ENCODE results near the gene PSPN.
A peak's percentile ranks its signal among the peaks of the same experiment; 100 is the strongest.

PSPN gene, protein sequence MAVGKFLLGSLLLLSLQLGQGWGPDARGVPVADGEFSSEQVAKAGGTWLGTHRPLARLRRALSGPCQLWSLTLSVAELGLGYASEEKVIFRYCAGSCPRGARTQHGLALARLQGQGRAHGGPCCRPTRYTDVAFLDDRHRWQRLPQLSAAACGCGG

DNA sequence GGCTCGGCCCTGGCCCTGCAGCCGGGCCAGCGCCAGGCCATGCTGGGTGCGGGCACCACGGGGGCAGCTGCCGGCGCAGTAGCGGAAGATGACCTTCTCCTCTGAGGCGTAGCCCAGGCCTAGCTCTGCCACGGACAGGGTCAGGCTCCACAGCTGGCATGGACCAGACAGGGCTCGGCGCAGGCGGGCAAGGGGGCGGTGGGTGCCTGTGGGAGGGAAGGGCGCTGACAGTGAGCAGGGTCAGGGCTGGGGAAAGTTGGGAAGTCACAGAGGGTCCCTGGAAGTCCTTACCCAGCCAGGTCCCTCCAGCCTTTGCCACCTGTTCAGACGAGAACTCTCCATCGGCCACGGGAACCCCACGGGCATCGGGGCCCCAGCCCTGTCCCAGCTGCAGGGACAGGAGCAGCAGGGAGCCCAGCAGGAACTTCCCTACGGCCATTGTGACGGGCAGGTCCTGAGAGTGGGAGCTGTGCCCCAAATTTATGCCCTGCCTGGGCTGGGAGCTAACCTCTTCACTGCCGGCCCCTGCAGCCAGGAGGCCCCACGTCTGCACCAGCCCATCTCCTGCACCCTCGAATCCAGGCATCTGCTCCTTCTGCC is at the start of gene PSPN:
TSS of gene PSPN (minus strand) at position 523 of the 600 bp plus-strand sequence. CDS start at position 439, 84 bp downstream.
- no peak for DNase-seq

DNA sequence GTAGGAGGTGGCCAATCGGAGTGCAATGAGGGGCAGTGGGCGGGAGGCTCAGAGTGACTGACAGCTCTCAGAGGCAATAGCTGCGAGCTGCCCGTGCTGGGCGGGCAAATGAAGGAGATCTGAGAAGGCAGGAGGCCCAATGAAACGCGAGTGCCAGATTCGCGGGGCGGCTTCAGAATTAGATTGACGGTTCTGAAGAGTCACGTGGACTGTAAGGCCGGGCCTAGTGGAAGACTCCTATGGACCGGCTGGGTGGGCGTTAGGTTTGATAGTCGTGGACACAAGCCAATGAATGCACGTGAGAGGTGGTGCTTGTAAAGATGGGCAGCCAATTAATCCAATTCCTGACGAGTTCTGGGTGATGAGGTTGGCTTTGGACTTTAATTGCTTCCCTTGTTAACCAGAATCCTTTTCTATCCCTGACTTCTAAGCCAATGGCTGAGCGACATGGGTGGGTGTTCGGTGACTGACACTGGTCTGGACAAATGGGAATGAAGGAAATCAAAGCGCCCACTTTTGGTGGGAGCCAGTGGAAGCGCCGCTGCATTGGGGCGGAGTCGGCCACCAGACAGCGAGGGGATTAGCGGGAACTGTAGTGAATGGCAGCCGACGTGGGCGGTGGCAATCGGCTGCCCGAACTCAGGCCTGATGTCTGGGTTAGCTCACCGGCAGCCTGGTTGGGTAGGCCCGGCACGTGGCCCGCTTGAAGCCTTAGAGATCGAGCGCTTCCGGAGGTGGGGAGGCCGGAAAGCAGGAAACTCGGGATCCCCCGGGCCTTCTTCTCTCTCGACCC is 49.4 kb upstream of the PSPN start:
- DNase-seq = peak; percentile 100

- DNase-seq = peak in 1 of 2 donors; percentile 22
These were observed 48.6 kb upstream of the PSPN start, which contains the start of gene KHSRP for GRCh38 chr19:6424195-6424938. Gene KHSRP (minus strand): TSS chr19:6424811. CDS start chr19:6424701, 110 bp downstream.

DNA sequence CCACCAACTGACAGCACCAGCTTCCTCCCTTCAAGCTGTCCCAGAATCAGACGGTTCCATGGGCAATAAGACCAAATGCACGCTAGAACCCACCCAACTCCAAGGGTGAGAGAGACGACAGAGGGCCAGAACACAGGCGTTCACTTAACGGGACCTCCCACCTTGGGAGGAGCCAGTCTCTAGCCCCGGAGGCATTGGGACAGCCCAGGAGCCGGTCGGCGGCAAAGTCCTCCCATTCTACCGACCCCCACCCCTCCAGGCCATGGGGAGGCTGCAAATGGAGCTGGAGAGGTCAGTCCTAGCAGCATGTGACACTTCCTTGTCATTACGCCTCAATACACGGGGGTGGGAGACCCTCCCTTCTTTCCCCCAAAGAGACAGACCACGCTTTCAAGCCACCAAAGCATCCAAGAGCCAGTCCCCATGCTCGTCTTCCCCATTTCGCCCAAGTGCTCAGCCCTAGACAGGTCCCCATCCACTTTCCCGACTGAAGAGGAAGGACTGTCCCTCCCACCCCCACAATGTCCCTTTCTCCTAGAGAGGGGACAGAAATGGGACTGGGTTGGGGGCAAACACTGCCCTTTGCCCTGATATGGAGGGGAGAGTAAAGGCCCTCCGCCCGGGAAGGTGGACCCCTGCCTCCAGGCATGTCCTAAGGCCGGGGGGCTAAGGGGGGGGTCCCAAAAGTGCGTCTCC is 47.9 kb upstream of the PSPN start:
- DNase-seq = peak in 1 of 2 donors; percentile 24

GRCh38 chr19:6421075-6422014 is 45.6 kb upstream of the PSPN start:
- DNase-seq = no peak

DNA sequence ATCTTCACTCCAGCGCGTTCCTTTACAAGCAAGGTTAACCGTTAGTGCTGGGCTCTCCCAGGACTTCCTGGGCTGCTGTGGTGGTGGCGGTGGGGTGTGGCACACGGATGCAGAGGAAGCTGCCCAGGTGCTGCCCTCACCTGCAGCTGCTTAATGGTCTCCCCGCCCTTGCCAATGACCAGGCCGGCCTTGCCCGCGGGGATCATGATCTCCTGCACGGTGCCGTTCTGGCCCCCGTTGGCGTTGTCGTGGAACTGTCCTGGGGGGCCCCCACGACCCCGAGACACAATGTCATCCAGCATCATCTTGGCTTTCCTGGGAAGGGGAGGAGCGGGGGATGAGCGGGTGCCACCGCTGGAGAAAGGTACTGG is 42.8 kb upstream of the PSPN start:
- DNase-seq = no peak

- DNase-seq = no peak
These were observed 42.2 kb upstream of the PSPN start for GRCh38 chr19:6417713-6418561.

DNA sequence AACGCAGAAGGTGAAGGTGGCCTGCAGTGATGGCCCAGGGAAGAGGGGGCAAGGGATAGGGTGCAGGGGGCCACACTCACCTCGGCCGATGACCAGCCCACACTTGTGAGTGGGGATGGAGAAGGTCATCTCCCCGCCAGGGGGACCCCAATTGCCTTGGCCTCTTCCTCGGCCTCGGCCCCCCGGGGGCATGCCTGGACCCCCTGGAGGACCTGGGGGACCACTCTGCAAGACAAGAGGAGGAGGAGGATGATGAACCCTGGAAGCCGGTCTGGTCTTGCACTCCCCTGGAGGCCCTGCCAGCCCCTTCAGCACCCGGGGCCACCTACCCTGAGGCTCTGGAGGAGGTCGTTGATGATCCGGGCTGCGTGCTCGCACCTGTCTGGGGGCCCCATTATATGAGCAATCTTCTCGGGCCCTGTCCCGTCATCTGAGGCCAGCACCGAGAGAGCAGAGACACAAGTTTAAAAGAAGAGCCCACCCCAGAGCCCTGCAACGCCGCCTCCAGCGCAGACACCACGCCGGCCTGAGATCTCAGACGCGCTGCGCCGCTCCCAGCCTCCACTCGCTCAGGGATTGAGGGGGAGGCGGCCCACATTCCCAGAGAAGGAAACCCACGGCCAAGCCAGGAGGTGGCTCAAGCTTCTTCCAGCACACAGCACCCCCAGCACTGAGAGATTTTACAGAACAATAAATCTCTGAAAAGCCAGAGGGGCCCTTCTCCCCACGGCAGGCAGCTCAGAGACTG is 41.1 kb upstream of the PSPN start:
- DNase-seq = no peak

DNA sequence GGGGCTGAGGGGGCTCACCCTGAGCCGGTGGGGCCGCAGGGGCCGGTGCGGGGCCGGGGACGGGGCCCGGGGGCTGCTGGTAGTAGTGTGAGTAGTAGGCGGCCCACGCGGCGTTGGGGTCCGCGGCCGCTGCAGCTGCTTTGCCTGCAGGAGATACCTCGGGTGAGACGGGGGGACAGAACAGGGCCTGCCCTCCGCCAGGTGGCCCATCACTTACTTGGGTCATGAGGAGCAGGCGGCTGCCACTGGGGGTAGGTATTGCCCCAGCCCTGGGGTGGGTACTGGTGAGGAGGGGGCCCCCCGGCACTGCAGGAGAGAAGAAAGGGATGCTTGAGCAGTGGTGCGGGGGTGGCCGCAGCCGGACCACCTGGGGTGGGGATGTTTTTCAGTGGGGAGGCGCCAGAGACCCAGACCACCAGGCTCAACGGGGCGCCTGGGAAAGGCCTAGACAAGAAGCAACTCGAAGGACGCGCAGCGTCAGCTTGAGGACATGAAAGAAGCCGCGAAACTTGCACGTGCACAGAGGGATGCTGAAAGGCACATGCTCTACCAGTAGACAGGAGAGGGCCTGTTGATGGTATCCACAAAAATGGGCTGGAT is 40.0 kb upstream of the PSPN start:
- DNase-seq = no peak

GRCh38 chr19:6414793-6415590 is 39.3 kb upstream of the PSPN start:
- no peak for DNase-seq

GRCh38 chr19:6413721-6414643 is 38.2 kb upstream of the PSPN start:
- DNase-seq = no peak

DNA sequence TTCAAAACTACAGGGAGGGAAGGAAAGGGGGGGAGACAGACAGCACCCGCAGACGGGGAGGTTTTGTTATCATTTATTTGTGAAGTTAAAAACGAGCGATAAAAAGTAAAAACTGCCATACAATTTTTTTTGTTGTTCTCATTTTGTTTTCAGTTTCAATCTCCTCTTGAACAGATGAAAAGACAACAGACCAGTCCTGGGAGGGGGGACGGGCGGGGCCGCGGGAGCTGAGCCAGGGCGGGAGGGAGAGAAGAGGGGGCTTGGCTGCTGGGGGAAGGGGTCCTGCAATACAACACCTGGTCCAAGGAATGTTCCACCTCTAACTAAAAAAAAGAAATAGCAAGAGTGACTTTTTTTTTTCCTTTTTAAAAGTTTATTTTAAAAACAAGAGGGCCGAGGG is 37.6 kb upstream of the PSPN start:
- no peak for DNase-seq

GRCh38 chr19:6412447-6413091 is 36.8 kb upstream of the PSPN start:
- peak; percentile 39 to 55 for DNase-seq

GRCh38 chr19:6412061-6412446 is 36.3 kb upstream of the PSPN start:
- DNase-seq = no peak

GRCh38 chr19:6409346-6409745 is 33.6 kb upstream of the PSPN start:
- no peak for DNase-seq

DNA sequence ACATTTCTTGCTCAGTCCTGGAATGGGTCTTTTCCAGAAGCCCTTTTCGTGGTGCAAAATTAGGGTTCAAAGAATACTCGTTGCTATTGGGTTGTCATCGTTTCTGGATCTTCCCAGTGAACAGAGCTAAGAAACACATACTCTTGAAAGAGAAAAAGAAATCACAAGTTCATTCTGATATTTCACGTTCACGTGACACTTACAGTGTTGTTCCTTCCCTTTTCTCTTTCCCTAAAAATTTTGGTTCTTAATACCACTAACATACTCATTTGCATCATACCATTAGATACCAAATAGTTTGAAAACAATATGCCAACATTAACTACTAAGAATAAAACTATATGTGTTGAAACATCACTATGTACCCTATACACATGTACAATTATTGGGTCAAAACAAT is 30.7 kb upstream of the PSPN start:
- DNase-seq = no peak

Data from CD4-positive, alpha-beta T cell treated with Interleukin-4 for 1 hour (primary cell).